Heart right ventricle (tissue), 16 donors: ENCODE results near the gene RAB37. TPM values are rescaled to one million over a fixed set of nuclear protein-coding genes. Genes with fewer than 3 reads are reported as not detected.

Source experiments
- ATAC-seq, 8 donors: fragments of 200-7000 bp; cut with Tn5 transposase; one replicate each; pipeline ENCODE4 v1.9.1; 2020; ENCODE audit warnings: mild to moderate bottlenecking in 8 of 8, moderate library complexity in 8 of 8, moderate number of reproducible peaks in 1 of 8
- DNase-seq, 2 donors: peaks; one replicate each; pipeline ENCODE4 v3.0.0-alpha.2; 2020
- H3K27ac ChIP-seq, 10 donors: fragments of 200-600 bp; sonication (generic) in 2 of 10; one replicate each; pipeline versions ENCODE4 v1.5.0 to v1.8.0; 2020 to 2022; ENCODE audit warnings: mild to moderate bottlenecking in 3 of 10
- H3K27me3 ChIP-seq, 7 donors: fragments of 200-600 bp; one replicate each; pipeline ENCODE4 v1.8.0; 2021 to 2022; ENCODE audit warnings: mild to moderate bottlenecking in 2 of 7
- H3K36me3 ChIP-seq, 9 donors: fragments of 200-600 bp; sonication (generic) in 1 of 9; one replicate each; pipeline versions ENCODE4 v1.5.0 to v1.8.0; 2020 to 2022; ENCODE audit warnings: mild to moderate bottlenecking in 2 of 9
- H3K4me1 ChIP-seq, 9 donors: fragments of 200-600 bp; sonication (generic) in 1 of 9; one replicate each; pipeline versions ENCODE4 v1.5.0 to v1.8.0; 2020 to 2022; ENCODE audit warnings: mild to moderate bottlenecking in 4 of 9
- H3K4me3 ChIP-seq, 10 donors: fragments of 200-600 bp; sonication (generic) in 2 of 10; one replicate each; pipeline versions ENCODE4 v1.5.0 to v1.8.0; 2020 to 2022; ENCODE audit warnings: mild to moderate bottlenecking in 7 of 10, moderate library complexity in 2 of 10
- H3K9me3 ChIP-seq, 11 donors: fragments of 200-600 bp in 10 of 11; sonication (generic) in 2 of 11; one replicate each; pipeline versions ENCODE4 v1.5.0 to v1.8.0; 2013 to 2022; ENCODE audit warnings: mild to moderate bottlenecking in 2 of 11, control low read depth in 1 of 11, moderate library complexity in 1 of 11
- CTCF ChIP-seq, 9 donors: fragments of 200-600 bp; sonication (generic) in 2 of 9; IDR thresholded peaks; one replicate each; pipeline versions ENCODE4 v1.5.0 to v1.8.0; 2021 to 2022; ENCODE audit warnings: antibody characterized with exemption in 9 of 9, mild to moderate bottlenecking in 5 of 9, moderate library complexity in 1 of 9
- WGBS, 2 donors: extraction: QIAGEN DNeasy Blood & Tissue Kit; methylation state at CpG; one replicate each; pipeline ENCODE4 v1.1.7; 2013; ENCODE audit warnings: inconsistent platforms in 1 of 2; 5-methylcytosine and 5-hydroxymethylcytosine counted together
- intact Hi-C, 10 donors: fragments of 100-400 bp; cut with DNase I; formaldehyde crosslinking; loops; one replicate each; pipeline versions ENCODE4 v1.11.1 to v1.14.2; 2022
- polyA plus RNA-seq, 2 donors: library from polyadenylated mRNA; stranded (reverse); fragments of 200-250 nt; gene quantifications; one replicate each; pipeline ENCODE4 v1.2.3, GENCODE V29; 2013
- total RNA-seq, 10 donors: library from RNA; stranded (reverse); fragmentation: NEBNext Ultra II Directional in 3 of 10; extraction: Animal tissue kit (Norgen Biotek cat#: 25700) in 3 of 10; gene quantifications; one replicate each; pipeline versions ENCODE4 v1.2.1 to v1.2.4, GENCODE V29; 2021 to 2023
- donor health status: Arrhythmogenic right ventricular cardiomyopathy.
- donor health status: ischemic (EF 13 %, LVEDD 7.1; RV severe dilation, severe dysfunction).
- donor health status: healthy with polysubstance abuse.
- donor health status: DM: no; HTN: yes; CAD: no.
- donor health status: DM: no; HTN: no; CAD: no.
- donor health status: ischemic (EF 25% LVEDD 6.9; RV normal size, moderate dysfunction).
- donor health status: ischemic (EF 25% LVEDD 5.7; RV mildly dilated, moderate dysfunction).
- donor health status: healthy.
- donor health status: DM: yes; HTN: yes; CAD: no.
- donor health status: Ischemic cardiomyopathy.
- donor health status: ischemic (EF 35%, LVEDD 5.7; RV mildly dilated, moderate dysfunction).
- donor health status: nonischemic (EF 11% LVEDD 7.7; RV severe dilation, severe dysfunction).
- donor health status: DM: yes; HTN: yes; CAD: no.
- donor health status: PGD.
- donor health status: ischemic (EF 29% LVEDD 5.4; RV normal size, mild dysfunction).
- donor health status: nonischemic (EF 23%, LVEDD 6.1; RV moderate dilation, normal function).

RAB37 gene
- total and polyA plus RNA-seq, 12 donors = 0.93 to 2.8 (median 1.6) TPM

DNA sequence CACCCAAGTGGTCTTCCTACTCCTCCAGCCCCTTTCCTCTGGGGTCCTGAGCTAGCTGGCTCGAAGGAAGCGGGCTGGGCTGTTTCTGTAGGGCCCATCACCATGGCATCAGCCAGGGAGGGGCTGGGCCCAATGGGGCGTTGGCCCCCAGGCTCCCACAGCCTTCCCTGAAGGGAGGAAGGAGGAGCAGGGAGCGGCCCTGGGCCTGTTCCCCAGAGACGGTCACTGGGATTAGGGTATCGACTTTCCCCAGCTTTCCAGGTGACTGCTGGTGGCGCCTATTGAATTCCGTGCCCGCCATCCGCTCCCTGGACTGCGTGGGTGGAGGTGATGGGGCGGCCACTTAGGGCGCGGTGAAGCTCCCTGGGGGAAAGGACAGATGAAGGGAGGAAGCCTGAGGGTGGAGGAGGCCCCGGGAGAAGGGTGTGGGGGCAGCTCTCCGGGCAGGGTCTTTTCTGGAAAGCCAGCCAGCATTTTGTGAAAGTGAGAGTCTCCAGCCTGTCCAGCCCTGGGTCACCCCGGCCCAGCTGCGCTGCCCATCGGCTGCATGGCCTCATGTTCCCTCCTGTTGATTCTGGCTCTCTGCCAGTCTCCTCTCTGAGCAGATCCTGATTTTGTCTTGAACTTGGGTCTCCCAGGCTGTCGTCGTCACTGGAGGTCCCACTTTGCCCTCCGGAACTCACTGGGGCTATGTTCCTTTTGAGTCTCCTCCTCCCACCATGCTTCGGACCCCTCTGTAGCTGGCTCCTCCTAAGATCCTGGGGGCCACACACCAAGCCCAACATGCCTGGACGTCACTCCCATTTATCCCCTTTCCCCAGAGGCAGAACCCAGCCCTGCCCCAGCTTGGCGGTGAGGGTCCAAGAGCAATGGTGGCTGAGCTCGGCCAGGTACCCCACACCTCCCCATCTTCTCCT is 21.1 kb downstream of the RAB37 start:
- Histone ChIP-seq H3K4me3 (peak overlapping the region in 3 of 10 donors; percentile 14 to 23 (median 22)), H3K27me3 (no peaks in the 10 kb centered on the region), H3K36me3 (peaks cover 0 to 5% (median 0%) of the 10 kb centered on the region in 9 donors), H3K9me3 (no peaks in the 10 kb centered on the region), H3K4me1 (peaks cover 33 to 71% (median 51%) of the 10 kb centered on the region in 9 donors), H3K27ac (peak overlapping the region in 8 of 10 donors; percentile 4 to 75 (median 39))
- TF ChIP-seq CTCF (IDR thresholded peaks at IDR 0.05) = no peak
- DNase-seq (no peak), ATAC-seq (peak; percentile 24 to 67 (median 46))
- WGBS, 2 donors = 47 to 48% methylated on average over 26 of the region's 26 CpGs
- intact Hi-C loops = no loop called here

DNA sequence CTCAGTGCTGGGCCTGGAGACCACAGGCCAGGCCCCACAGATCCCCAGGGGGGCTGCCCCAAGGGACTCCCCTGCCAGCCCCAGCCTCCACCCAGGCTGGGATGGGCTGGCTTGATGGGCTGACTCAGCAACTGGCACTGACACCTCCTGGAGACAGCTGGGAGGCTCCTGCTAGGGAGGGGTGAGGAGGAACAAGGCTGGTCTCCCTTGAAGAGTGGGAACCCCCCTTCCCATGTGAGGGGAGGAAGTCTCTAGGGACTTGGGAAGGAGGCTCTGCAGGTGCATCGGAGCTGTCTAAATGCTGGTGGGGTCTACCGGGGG is 21.8 kb downstream of the RAB37 start:
- Histone ChIP-seq H3K27ac (peak overlapping the region in 5 of 10 donors; percentile 12 to 75 (median 53)), H3K4me1 (peaks cover 33 to 76% (median 51%) of the 10 kb centered on the region in 9 donors), H3K4me3 (peak overlapping the region in 1 of 10 donors; percentile 23), H3K9me3 (no peaks in the 10 kb centered on the region), H3K27me3 (no peaks in the 10 kb centered on the region), H3K36me3 (peaks cover 0 to 5% (median 0%) of the 10 kb centered on the region in 9 donors)
- peak in 4 of 8 donors; percentile 20 to 44 (median 23) for ATAC-seq
- intact Hi-C loops = no loop called here
- 94 to 100% methylated on average over 2 of the region's 2 CpGs for WGBS, 2 donors
- TF ChIP-seq CTCF (IDR thresholded peaks at IDR 0.05) = no peak
- DNase-seq = no peak

GRCh38 chr17:74759243-74759801 is 22.3 kb downstream of the RAB37 start:
- TF ChIP-seq CTCF (IDR thresholded peaks at IDR 0.05) = no peak
- intact Hi-C loops = no loop called here
- Histone ChIP-seq H3K4me1 (peaks cover 33 to 79% (median 51%) of the 10 kb centered on the region in 9 donors), H3K36me3 (peaks cover 0 to 8% (median 0%) of the 10 kb centered on the region in 9 donors), H3K4me3 (peak overlapping the region in 1 of 10 donors; percentile 23), H3K27me3 (no peaks in the 10 kb centered on the region), H3K9me3 (no peaks in the 10 kb centered on the region), H3K27ac (peak overlapping the region in 3 of 10 donors; percentile 53 to 75 (median 70))
- no peak for ATAC-seq
- WGBS, 2 donors = 83 to 84% methylated on average over 9 of the region's 9 CpGs
- no peak for DNase-seq

GRCh38 chr17:74759941-74760340 is 22.9 kb downstream of the RAB37 start:
- H3K4me1 ChIP-seq = peaks cover 33 to 79% (median 51%) of the 10 kb centered on the region in 9 donors
- H3K9me3 ChIP-seq = no peaks in the 10 kb centered on the region
- ATAC-seq = no peak
- TF ChIP-seq CTCF (IDR thresholded peaks at IDR 0.05) = no peak
- intact Hi-C loops = no loop called here
- no peaks in the 10 kb centered on the region for H3K27me3 ChIP-seq
- DNase-seq = no peak
- peaks cover 0 to 9% (median 0%) of the 10 kb centered on the region in 9 donors for H3K36me3 ChIP-seq
- peak overlapping the region in 7 of 10 donors; percentile 13 to 75 (median 66) for H3K27ac ChIP-seq
- H3K4me3 ChIP-seq = no peak overlapping the region
- 90 to 95% methylated on average over 10 of the region's 10 CpGs for WGBS, 2 donors
